NB4 (cell line): Measurements from ENCODE around the gene CCDC15.

Source experiments
- CTCF ChIP-seq: IDR thresholded peaks from one replicate; pipeline ENCODE4 v1.5.1; 2012; ENCODE audit warnings: low read depth, low read length
- MAX ChIP-seq: IDR thresholded peaks from 2 replicates; pipeline ENCODE4 v1.6.1; 2011; ENCODE audit warnings: low read depth, low read length

- TF ChIP-seq CTCF: no peak
- no peak for TF ChIP-seq MAX
Measured at GRCh38 chr11:125081098-125081798, 127.2 kb downstream of the CCDC15 start.
